HEK293T (cell line): ENCODE results near the gene DDX10.

Experiments
- ARNT ChIP-seq: fragments of 450-650 bp; IDR thresholded peaks from 2 replicates; pipeline ENCODE4 v1.6.1; 2017; ENCODE audit warnings: mild to moderate bottlenecking
- BHLHE40 ChIP-seq: fragments of 450-650 bp; IDR thresholded peaks from 2 replicates; pipeline ENCODE4 v1.6.1; 2016; ENCODE audit warnings: mild to moderate bottlenecking, moderate library complexity, borderline replicate concordance
- CTBP1 ChIP-seq: fragments of 450-650 bp; IDR thresholded peaks from 2 replicates; pipeline ENCODE4 v1.6.1; 2016; ENCODE audit warnings: borderline replicate concordance
- ELF4 ChIP-seq: fragments of 450-650 bp; IDR thresholded peaks from 2 replicates; pipeline ENCODE4 v1.6.1; 2017; ENCODE audit warnings: antibody characterized with exemption
- FOXA1 ChIP-seq: fragments of 450-650 bp; IDR thresholded peaks from 2 replicates; pipeline ENCODE4 v1.6.1; 2016; ENCODE audit warnings: mild to moderate bottlenecking
- FOXK2 ChIP-seq: fragments of 450-650 bp; IDR thresholded peaks from 2 replicates; pipeline ENCODE4 v1.6.1; 2016; ENCODE audit warnings: mild to moderate bottlenecking
- FOXM1 ChIP-seq: fragments of 450-650 bp; IDR thresholded peaks from 2 replicates; pipeline ENCODE4 v1.6.1; 2017; ENCODE audit warnings: mild to moderate bottlenecking, borderline replicate concordance
- L3MBTL2 ChIP-seq: fragments of 450-650 bp; conservative IDR thresholded peaks from 2 replicates; pipeline ENCODE4 v1.6.1; 2016; ENCODE audit warnings: mild to moderate bottlenecking
- LEF1 ChIP-seq: fragments of 450-650 bp; IDR thresholded peaks from 2 replicates; pipeline ENCODE4 v1.6.1; 2017; ENCODE audit warnings: mild to moderate bottlenecking, borderline replicate concordance
- NFRKB ChIP-seq: fragments of 450-650 bp; IDR thresholded peaks from 2 replicates; pipeline ENCODE4 v1.6.1; 2016; ENCODE audit warnings: mild to moderate bottlenecking, moderate library complexity
- SP1 ChIP-seq: fragments of 450-650 bp; IDR thresholded peaks from 2 replicates; pipeline ENCODE4 v1.6.1; 2017
- SUZ12 ChIP-seq: fragments of 450-650 bp; IDR thresholded peaks from 2 replicates; pipeline ENCODE4 v1.6.1; 2016; ENCODE audit warnings: mild to moderate bottlenecking
- TARDBP ChIP-seq: fragments of 450-650 bp; IDR thresholded peaks from 2 replicates; pipeline ENCODE4 v1.6.1; 2016
- ZNF384 ChIP-seq: fragments of 450-650 bp; IDR thresholded peaks from 2 replicates; pipeline ENCODE4 v1.6.1; 2016

GRCh38 chr11:108670451-108670850, 5.6 kb downstream of the DDX10 start:
- TF ChIP-seq SUZ12 (no peak), ELF4 (no peak), FOXK2 (no peak), NFRKB (no peak), ARNT (no peak), SP1 (no peak), TARDBP (no peak), FOXM1 (no peak), BHLHE40 (no peak), L3MBTL2 (no peak), ZNF384 (no peak), LEF1 (no peak), FOXA1 (no peak), CTBP1 (no peak)
